ENCODE data around the gene ROS1.

The ROS1 gene

DNA sequence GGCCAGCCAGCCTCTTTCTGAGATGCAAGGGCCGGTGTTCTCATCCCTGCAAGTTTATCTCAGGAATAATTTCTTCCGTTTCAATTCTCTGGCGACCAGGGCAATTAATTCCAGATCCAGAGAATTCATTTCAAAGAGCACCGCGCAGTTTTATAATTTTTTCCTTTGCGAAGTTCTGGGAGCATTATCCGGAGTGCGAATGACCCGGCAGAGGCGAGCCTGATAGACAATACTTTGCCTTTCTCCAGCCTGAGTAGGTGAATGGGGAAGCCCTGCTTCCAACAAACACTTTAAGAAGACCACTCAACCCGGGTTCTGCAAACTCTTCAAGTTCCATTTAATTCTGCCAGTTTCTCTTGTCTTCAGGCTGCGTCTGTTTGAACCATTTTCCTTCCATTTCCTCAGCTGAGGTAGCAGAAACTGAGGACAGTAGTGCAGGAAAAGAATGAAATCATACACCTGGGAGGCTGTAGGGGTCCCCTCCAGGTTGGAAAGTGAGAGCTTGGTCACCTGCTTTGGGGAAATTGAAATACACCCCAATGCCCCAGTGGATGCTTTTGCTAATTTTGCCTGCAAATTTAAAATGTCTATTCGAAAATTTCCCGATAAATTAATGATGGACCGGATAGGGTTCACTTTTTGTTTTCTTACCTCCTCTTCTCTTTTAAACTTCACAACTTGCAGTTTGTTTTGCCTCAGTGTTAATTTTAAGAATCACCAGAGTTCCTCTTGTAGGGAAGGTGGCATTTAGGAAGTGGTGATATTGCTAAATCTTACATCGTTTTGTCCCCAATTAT, 159.3 kb downstream of the ROS1 start:
- H3K27ac ChIP-seq, result no peak overlapping the region
- H3K4me3 ChIP-seq, result peak overlapping the region; percentile 74
- no peak for DNase-seq (ENCODE audit: low spot score)
- TF ChIP-seq, protein P1, sequence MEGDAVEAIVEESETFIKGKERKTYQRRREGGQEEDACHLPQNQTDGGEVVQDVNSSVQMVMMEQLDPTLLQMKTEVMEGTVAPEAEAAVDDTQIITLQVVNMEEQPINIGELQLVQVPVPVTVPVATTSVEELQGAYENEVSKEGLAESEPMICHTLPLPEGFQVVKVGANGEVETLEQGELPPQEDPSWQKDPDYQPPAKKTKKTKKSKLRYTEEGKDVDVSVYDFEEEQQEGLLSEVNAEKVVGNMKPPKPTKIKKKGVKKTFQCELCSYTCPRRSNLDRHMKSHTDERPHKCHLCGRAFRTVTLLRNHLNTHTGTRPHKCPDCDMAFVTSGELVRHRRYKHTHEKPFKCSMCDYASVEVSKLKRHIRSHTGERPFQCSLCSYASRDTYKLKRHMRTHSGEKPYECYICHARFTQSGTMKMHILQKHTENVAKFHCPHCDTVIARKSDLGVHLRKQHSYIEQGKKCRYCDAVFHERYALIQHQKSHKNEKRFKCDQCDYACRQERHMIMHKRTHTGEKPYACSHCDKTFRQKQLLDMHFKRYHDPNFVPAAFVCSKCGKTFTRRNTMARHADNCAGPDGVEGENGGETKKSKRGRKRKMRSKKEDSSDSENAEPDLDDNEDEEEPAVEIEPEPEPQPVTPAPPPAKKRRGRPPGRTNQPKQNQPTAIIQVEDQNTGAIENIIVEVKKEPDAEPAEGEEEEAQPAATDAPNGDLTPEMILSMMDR (IDR thresholded peaks at IDR 0.05), result no peak

DNA sequence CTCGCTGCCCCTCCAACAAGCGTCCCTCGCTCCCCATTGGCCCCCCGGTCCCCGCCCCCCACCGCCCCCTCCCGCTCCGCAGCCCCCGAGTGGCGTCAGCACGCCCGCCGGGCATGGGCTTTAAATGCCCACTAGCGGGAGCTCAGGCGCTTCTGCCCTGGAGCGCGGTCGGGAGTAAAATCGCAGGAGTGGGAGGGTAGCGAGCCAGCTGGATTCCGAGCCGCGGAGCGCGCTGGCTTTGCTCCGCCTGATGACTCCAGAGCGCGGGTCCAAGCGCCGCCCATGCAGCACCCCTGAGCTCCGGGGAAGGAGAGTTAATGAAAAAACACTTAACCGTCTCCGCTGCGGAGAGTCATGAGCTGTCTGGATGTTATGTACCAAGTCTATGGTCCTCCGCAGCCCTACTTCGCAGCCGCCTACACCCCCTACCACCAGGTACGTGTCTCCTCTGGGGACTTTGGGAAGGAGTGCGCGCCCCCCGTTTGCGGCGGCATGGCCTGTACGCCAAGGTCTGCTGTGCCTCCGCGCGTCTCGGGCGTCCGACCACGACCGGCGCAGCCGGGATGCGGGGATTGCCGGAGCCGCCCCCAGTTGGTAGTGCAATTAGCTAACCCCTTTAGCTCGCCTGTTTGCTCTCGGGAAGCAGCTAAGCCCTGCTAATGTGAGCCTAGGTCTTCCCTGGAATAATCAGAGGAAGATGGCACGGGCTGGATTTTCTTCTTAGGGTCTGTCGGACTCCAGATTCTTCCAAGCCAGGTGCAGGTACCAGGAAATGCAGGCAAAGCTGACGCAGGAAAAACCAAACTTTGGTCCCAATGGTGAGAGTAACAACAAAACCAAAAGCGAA, 160.1 kb downstream of the ROS1 start, which contains the start of gene VGLL2:
Gene VGLL2, plus strand, starts transcription at position 149 of the 847 bp plus-strand sequence. Its CDS starts 206 bp downstream, at position 355.
- no peak for DNase-seq (ENCODE audit: low spot score)
- H3K27ac ChIP-seq, result no peak within 1 kb of the TSS
- H3K4me3 ChIP-seq, result peak within 1 kb of the TSS; percentile 74
- TF ChIP-seq, protein P1 (IDR thresholded peaks at IDR 0.05), result no peak

DNA sequence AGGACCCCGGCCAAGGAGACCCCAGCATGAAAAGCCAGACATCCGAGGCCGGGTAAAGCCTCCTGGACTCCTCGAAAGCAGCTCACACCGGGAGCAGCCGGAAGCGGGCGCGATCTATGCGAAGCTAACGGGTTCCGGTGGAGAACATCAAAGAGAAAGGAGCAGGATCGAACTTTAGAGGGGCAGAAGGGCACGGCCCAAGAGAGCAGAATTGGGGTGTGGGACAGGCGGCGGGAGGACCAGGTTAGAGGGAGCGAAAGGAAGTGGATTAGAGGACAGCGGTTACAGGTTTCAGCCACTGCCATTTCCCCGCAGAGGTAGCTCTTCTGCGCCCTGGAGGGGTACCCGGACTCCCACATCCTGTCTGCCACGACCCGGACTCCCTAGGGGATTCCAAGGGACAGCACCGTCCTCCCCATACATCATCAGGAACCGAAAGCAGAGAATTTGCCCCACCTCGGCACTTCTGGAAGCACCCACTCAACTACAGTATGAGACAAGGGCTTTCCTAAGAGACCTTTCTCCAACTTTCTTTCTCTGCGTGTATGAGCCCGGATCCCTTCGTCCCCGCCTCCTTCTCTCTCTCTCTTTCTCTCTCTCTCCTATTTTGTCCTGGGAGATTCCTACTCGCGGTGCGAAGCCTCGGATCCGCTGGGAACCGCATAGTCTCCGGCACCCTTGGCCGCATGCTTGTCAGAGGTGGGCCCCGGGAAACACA, 160.9 kb downstream of the ROS1 start:
- DNase-seq (ENCODE audit: low spot score), result no peak
- TF ChIP-seq, protein P1 (IDR thresholded peaks at IDR 0.05), result no peak
- peak overlapping the region; percentile 74 for H3K4me3 ChIP-seq
- no peak overlapping the region for H3K27ac ChIP-seq

DNA sequence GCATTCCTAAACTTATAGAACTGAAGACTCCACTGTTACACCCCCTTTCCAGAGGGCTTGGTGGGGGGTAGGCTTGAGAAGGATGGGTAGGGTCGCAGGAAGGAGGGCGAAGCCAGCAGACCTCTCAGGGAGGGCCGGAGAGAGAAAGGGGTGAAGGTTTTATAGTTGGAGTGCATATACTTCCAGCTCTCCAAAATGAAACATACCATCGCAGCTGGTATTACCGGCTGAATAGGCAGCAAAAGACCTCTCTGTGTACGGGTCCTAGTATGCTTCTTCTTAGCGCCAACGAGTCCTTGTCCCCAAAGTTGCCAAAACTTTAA, 161.4 kb downstream of the ROS1 start:
- peak overlapping the region; percentile 74 for H3K4me3 ChIP-seq
- no peak for DNase-seq (ENCODE audit: low spot score)
- TF ChIP-seq, protein P1 (IDR thresholded peaks at IDR 0.05), result no peak
- H3K27ac ChIP-seq, result no peak overlapping the region

DNA sequence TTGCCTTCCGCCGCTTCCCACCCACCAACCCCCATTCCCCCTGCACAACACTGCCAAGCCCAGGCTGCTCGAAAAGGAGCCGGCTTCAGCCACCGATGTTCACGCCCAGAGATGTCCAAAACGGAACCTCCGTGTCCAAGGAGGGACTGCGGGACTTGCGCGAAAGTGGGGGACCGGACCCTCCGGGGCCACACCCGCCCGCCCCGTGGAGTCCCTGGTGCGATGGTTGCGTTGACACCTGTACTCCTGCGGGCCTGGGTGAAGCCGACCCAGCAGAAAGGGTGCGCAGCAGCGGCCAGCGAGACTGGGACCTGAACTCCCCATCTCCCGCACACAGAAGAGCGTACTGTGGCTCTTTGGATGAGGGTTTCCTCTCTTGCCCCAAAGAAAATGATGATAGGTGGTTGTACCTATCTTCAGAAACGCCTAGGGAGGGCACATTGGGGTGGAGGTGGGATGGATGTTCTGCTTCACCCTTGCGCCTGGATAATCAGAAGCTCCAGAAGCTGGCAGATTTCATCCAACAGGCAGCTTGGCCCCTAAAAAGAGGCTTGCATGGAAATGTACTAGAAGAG, 162.3 kb downstream of the ROS1 start:
- no peak overlapping the region for H3K27ac ChIP-seq
- DNase-seq (ENCODE audit: low spot score), result no peak
- TF ChIP-seq, protein P1 (IDR thresholded peaks at IDR 0.05), result no peak
- H3K4me3 ChIP-seq, result no peak overlapping the region

DNA sequence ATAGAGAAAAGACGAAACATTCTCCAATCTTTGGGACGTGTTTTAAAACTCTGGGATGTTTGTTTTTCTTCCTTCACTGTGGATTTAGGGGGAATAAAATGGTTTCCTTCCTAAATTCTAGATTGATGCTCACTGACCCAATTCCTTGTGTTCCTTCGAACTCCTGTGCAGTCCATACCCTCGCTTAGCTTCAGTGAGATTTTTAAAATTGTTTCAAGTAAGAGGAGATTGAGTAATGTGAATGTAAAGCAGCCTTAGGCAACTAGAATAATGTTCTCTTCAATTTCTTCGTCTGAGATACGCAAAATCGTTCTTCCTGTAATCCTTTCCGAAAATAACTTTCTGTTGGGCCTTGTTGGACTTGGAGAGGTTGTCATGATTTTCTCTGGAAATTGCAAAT, 162.9 kb downstream of the ROS1 start:
- TF ChIP-seq, protein P1 (IDR thresholded peaks at IDR 0.05), result no peak
- Histone ChIP-seq H3K4me3 (no peak overlapping the region), H3K27ac (no peak overlapping the region)
- no peak for DNase-seq (ENCODE audit: low spot score)
